Osteoblast (primary cell): ENCODE measurements around the gene TCF7L2. TPM values are rescaled to one million over a fixed set of nuclear protein-coding genes. Genes with fewer than 3 reads are reported as not detected.

Source experiments
- DNase-seq: peaks from one replicate; pipeline ENCODE4 v3.0.0; 2011; ENCODE audit warnings: low spot score, mixed read lengths; ENCODE audit not compliant: insufficient read length; ENCODE audit errors: missing footprints
- H2AFZ ChIP-seq: 2 replicates; pipeline ENCODE4 v1.6.0; 2011; ENCODE audit warnings: mild to moderate bottlenecking, low read length
- H3K27ac ChIP-seq: 2 replicates; pipeline ENCODE4 v1.5.1; 2011; ENCODE audit warnings: mild to moderate bottlenecking, low read depth, low read length, moderate library complexity
- H3K27me3 ChIP-seq: 2 replicates; pipeline ENCODE4 v1.6.0; 2012; ENCODE audit warnings: mild to moderate bottlenecking, control low read depth, inconsistent platforms, low read length, moderate library complexity; ENCODE audit not compliant: insufficient read depth
- H3K36me3 ChIP-seq: 2 replicates; pipeline ENCODE4 v1.5.1; 2011; ENCODE audit warnings: mild to moderate bottlenecking, low read length, control low read depth, moderate library complexity; ENCODE audit not compliant: insufficient read depth
- H3K4me1 ChIP-seq: 2 replicates; pipeline ENCODE4 v1.5.1; 2011; ENCODE audit warnings: mild to moderate bottlenecking, low read length, control low read depth, moderate library complexity; ENCODE audit not compliant: insufficient read depth
- H3K4me2 ChIP-seq: 2 replicates; pipeline ENCODE4 v1.6.0; 2011; ENCODE audit warnings: mild to moderate bottlenecking, low read length; ENCODE audit not compliant: insufficient read depth
- H3K4me3 ChIP-seq: fragments of 200-600 bp; sonication (generic); 3 replicates; pipeline ENCODE4 v1.5.1; 2012; ENCODE audit warnings: mild to moderate bottlenecking, low read length, inconsistent platforms; ENCODE audit not compliant: insufficient read depth
- H3K79me2 ChIP-seq: 2 replicates; pipeline ENCODE4 v1.6.0; 2012; ENCODE audit warnings: mild to moderate bottlenecking, low read length, control low read depth, inconsistent platforms; ENCODE audit not compliant: insufficient read depth
- H3K9me3 ChIP-seq: 2 replicates; pipeline ENCODE4 v1.5.1; 2011; ENCODE audit warnings: low read depth, low read length, control low read depth
- H4K20me1 ChIP-seq: 2 replicates; pipeline ENCODE4 v1.6.0; 2012; ENCODE audit warnings: mild to moderate bottlenecking, low read length, control low read depth; ENCODE audit not compliant: insufficient read depth
- CTCF ChIP-seq: IDR thresholded peaks from 2 replicates; pipeline ENCODE4 v1.5.1; 2011; ENCODE audit warnings: mild to moderate bottlenecking, low read depth, low read length, moderate library complexity; ENCODE audit errors: extremely low read depth
- total RNA-seq: library from RNA; depleted of rRNA; stranded (reverse); fragments of >200 nt; gene quantifications from 2 replicates; pipeline ENCODE4 v1.2.3, GENCODE V29; 2012

The TCF7L2 gene
- total RNA-seq, 1 donor = 9.0 TPM

GRCh38 chr10:113179966-113180365 lies 229.9 kb downstream of the TCF7L2 start:
- Histone ChIP-seq H2AFZ (no peak overlapping the region), H3K27me3 (no peaks in the 10 kb centered on the region), H3K4me3 (no peak overlapping the region), H3K9me3 (no peaks in the 10 kb centered on the region), H4K20me1 (no peaks in the 10 kb centered on the region), H3K4me2 (no peak overlapping the region), H3K4me1 (no peaks in the 10 kb centered on the region), H3K79me2 (no peaks in the 10 kb centered on the region), H3K36me3 (no peaks in the 10 kb centered on the region), H3K27ac (no peak overlapping the region)
- TF ChIP-seq CTCF = no peak
- no peak for DNase-seq

DNA sequence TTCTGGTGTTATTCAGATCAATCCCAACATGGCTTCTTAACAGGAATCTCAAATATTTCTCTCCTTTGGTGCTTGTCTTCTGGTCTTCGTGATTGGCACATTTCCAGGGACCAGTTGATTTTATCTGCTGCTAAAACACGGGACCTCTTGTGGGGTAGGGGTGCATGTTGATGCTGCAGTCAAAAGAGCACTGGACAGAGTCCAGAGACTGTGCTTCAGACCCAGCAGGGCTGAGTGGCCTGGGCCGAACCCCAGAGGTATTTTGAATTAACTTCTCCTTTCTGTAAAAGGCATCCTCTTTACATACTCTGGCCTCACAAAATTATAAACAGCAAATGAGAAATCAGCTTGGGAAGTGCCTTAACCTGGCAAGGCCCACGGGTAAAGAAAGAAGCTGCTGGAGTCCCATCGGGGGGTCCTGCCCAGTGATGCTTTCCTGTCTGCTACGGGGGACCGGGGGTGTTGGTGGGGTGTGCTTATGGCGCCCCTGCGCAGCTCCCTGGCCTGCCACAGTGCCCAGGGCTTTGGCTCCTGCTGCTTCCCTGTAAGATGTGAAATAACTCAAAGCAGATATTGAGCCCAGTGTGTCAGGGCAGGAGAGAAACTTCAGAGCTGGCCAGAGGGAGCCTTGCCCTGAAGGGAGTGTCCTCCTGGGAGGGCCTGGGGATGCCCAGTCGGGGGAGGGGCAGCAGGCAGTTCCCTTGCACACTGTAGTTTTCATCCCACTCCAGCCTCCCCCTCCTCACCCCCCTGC lies 230.5 kb downstream of the TCF7L2 start:
- H3K79me2 ChIP-seq = no peaks in the 10 kb centered on the region
- TF ChIP-seq CTCF = no peak
- no peak for DNase-seq
- H3K27me3 ChIP-seq = no peaks in the 10 kb centered on the region
- no peak overlapping the region for H3K4me3 ChIP-seq
- no peak overlapping the region for H2AFZ ChIP-seq
- H4K20me1 ChIP-seq = no peaks in the 10 kb centered on the region
- H3K4me1 ChIP-seq = no peaks in the 10 kb centered on the region
- H3K4me2 ChIP-seq = no peak overlapping the region
- H3K36me3 ChIP-seq = no peaks in the 10 kb centered on the region
- H3K9me3 ChIP-seq = no peaks in the 10 kb centered on the region
- no peak overlapping the region for H3K27ac ChIP-seq

DNA sequence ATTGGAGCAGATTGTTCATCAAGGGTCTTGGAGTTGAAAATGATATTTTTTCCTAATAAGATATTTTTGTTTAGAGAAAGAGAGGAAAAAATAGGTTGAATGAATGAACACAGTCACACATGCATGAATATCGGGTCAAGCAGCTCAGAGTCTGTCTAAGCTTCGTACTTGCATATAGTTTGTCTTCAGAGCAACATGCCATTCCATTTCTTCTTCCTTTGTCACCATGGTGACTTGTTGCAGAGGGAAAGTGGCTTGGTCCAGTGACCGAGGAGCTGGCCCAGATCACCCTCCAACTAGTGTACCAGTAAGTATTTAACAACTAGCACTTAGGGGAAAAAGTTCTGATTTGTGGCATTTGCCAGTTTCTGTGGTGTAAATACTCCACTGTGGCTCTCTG lies 232.1 kb downstream of the TCF7L2 start:
- H3K27ac ChIP-seq = no peak overlapping the region
- H3K4me1 ChIP-seq = no peaks in the 10 kb centered on the region
- no peak for TF ChIP-seq CTCF
- H3K27me3 ChIP-seq = no peaks in the 10 kb centered on the region
- H3K79me2 ChIP-seq = no peaks in the 10 kb centered on the region
- no peaks in the 10 kb centered on the region for H4K20me1 ChIP-seq
- H3K9me3 ChIP-seq = no peaks in the 10 kb centered on the region
- H3K36me3 ChIP-seq = no peaks in the 10 kb centered on the region
- H3K4me2 ChIP-seq = no peak overlapping the region
- DNase-seq = no peak
- H2AFZ ChIP-seq = no peak overlapping the region
- no peak overlapping the region for H3K4me3 ChIP-seq

GRCh38 chr10:113183573-113183972 lies 233.5 kb downstream of the TCF7L2 start:
- H3K9me3 ChIP-seq = no peaks in the 10 kb centered on the region
- H4K20me1 ChIP-seq = no peaks in the 10 kb centered on the region
- peaks cover 8% of the 10 kb centered on the region for H3K27me3 ChIP-seq
- DNase-seq = no peak
- H3K36me3 ChIP-seq = no peaks in the 10 kb centered on the region
- H3K4me2 ChIP-seq = no peak overlapping the region
- no peak overlapping the region for H2AFZ ChIP-seq
- TF ChIP-seq CTCF = no peak
- no peaks in the 10 kb centered on the region for H3K4me1 ChIP-seq
- H3K4me3 ChIP-seq = no peak overlapping the region
- no peaks in the 10 kb centered on the region for H3K79me2 ChIP-seq
- no peak overlapping the region for H3K27ac ChIP-seq
